ENCODE data around the gene PDK2.

DNA sequence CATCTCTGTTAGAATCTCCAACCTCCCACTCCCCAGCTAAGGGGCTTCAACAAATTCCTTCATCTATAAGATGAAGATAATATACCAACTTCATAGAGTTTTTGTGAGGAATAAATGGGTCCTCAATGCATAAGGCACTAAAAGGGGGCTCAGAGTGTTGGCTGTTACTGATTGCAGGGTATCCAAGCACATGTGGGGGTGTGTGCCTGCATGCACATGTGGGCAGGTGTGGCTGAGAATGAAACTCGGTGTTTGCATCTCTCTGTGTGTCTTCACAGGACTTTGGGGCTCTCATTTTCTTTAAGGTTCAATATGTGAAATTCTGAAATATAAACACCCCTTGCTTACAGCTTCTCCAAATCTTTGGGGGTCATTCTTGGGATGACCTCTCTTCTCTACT, 59.5 kb downstream of the PDK2 start:
- TF ChIP-seq CTCF (IDR thresholded peaks at IDR 0.05; ENCODE audit: insufficient read depth, low read length, poor library complexity, severe bottlenecking) (no peak), EZH2phosphoT487 (conservative IDR thresholded peaks at IDR 0.05; ENCODE audit: low read length) (no peak)
